HS-5 (cell line): Measurements from ENCODE around the gene SCN2B.

ENCODE experiments used
- DNase-seq: peaks from one replicate; pipeline ENCODE4 v3.0.0-alpha.2; 2012; ENCODE audit warnings: low read depth

SCN2B gene

GRCh38 chr11:118175993-118176777 lies at the start of gene SCN2B:
Gene SCN2B, minus strand, starts transcription at chr11:118176639. Its CDS starts 208 bp downstream, at chr11:118176431.
- DNase-seq, result no peak

GRCh38 chr11:118224511-118225188 lies 48.2 kb upstream of the SCN2B start, which contains the start of gene JAML:
Gene JAML, minus strand, starts transcription at chr11:118225011. Its CDS starts 10,145 bp downstream, at chr11:118214866.
- DNase-seq, result no peak

GRCh38 chr11:118223992-118224391 lies 47.6 kb upstream of the SCN2B start:
- no peak for DNase-seq

- DNase-seq, result no peak
Measured at GRCh38 chr11:118223570-118223969, 47.1 kb upstream of the SCN2B start.

DNA sequence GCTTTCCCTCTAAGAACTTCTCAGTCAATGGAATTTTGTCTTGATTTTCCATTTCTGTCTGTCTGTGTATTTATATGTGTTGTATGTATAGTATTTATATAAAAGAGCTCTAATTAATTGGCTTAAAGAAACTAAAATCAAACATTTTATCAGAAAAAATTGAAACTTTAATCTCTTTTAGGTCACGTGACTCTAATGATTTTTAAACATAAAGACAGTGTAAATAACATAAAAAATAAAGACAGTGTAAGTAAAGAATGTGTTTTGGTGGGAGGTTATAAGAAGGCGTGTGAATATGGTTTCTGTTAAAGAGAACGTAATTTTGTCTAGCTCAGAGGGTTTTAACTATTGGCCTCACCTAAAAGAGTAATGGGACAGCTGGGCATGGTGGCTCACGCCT lies 46.0 kb upstream of the SCN2B start:
- no peak for DNase-seq

DNA sequence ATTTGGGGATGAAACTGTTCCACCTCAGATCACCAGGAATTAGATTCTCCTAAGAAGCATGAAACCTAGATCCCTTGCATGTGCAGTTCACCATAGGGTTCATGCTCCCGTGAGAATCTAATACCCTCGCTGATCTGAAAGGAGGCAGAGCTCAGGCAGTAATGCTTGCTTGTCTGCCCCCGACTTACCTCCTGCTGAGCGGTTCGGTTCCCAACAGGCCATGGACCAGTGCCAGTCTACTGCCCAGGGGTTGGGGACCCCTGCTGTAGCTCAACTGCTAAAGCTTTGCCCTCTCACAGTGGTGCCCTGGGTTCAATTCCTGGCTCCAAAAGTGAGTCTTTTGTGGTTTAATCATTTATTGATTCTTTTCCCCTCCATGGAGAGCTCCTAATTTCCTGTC lies 45.0 kb upstream of the SCN2B start:
- no peak for DNase-seq

DNA sequence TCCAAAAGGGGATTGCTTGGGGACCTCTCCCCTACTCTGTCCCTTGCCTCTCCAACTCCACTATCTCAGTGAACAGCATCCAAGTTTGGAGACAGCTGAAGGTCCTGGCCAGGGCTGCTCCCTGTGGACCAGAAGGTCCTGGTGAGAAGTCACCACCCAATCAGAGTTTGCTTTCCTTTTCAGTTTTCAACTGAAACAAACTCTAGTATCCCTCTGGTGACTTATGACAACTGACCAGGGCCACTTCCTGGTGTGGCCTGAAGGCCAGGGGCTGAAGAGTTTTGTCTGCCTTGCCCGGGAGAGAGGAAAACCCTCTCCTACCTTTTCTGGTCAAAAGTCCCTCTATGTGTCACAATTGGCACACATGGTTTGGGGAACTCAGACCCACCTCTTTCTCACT lies 43.3 kb upstream of the SCN2B start:
- no peak for DNase-seq

DNA sequence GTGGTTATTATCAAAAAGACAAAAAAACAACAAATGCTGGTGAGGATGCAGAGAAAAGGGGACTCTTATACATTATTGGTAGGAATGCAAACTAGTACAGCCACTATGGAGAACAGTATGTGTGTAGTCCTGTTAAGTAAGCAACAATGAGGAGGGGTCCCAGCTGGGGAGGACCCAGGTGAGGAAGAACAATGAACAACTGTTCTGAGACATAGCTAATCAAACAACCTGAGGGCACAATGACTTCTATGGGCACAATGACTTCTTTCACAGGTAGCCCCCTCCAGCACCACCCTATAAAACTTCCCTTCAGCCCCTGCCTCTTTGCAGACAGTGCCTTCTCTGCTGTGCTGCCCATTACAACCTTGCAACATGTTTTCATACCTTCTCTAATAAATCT lies 42.8 kb upstream of the SCN2B start:
- no peak for DNase-seq

DNA sequence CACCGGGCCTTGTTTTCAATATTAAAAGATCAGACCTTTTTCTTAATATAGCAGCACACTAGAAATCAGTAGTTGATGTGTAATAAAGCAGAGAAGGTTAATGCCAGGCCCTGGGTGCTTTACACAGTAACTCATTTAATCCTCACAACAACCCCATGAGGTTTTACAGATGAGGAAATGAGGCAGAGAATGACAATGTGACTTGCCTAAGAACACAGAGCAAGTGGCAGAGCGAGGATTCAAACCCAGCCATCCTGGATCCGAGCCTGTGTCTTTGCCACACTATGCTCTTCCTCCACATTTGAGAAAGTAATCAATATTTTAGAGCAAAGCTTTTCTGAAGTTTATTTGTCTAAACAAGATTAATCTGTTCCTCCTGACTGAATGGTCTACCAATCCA lies 41.1 kb upstream of the SCN2B start:
- DNase-seq, result no peak

DNA sequence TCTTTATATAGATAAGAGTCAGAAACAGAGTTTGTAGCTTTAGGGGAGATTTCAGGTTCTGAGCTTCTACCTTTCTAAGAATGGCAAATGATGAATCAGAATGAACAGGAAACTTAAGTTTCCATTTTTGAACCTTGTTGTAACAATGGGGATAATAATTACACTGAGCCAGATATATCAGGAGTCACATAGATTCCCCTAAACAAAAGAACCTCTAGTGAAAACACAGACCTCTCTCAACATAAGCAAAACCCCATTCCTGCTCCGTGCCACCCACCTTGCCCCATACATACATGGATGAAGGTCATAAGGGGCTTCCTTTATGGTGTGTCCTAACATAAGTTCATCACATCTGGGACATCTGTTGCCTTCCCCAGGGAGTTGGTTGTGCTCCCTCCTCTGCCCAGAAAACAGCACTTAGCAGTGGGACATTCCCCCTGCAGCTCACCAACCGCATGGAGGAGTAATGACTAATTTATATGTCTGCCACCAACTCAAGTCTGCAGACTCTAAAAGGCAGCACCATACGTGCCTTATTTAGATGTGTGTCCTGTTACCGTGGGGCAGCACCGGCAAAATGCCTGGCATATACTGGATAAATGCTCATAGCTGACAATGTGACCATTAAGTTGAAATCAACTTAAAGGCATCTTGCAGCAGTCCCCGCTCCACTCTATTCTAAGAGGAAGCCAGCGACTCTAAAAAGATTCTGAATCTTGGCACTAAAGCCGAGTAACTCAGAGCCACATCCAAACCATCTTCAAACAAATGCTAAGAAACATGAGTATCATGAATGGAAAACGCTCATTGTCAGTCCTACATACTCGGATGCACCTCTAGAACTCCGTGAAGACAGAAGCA lies 40.4 kb upstream of the SCN2B start:
- DNase-seq, result no peak

DNA sequence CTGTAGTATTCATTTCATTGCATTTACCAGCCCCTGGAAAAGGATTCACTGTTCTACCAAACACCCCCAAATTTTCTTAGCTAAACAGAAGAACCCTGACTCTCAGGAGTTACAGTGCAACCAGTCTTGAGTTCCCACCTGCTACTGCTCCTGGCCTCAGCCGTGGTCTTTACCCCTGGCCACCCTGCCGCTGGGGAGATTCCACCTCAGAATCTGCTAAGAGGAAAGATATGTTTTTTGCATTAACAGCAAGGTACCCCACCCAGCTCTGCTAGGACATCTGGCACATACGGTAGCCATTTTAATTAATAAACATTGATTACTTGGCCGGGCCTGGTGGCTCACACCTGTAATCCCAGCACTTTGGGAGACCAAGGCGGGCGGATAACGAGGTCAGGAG lies 39.3 kb upstream of the SCN2B start:
- DNase-seq, result no peak

DNA sequence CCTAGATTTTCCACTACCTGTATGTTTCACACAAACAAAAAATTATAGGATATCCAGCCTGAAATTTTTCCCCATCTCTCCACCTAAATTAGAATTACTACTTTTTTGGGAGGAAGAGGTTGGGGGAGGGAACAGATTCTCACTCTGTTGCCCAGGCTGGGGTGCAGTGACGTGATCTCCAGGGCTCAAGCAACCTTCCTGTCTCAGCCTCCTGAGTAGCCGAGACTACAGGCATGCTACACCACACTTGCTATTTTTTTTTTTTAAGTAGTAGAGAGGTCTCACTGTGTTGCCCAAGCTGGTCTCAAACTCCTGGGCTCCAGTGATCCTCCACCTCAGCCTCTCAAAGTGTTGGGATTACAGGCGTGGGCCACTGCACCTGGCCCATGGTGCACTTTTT lies 38.8 kb upstream of the SCN2B start:
- DNase-seq, result no peak

GRCh38 chr11:118214210-118214914 lies 37.9 kb upstream of the SCN2B start:
- no peak for DNase-seq

- no peak for DNase-seq
Measured at GRCh38 chr11:118213781-118214180, 37.3 kb upstream of the SCN2B start.

- no peak for DNase-seq
Measured at GRCh38 chr11:118213201-118213600, 36.8 kb upstream of the SCN2B start.

DNA sequence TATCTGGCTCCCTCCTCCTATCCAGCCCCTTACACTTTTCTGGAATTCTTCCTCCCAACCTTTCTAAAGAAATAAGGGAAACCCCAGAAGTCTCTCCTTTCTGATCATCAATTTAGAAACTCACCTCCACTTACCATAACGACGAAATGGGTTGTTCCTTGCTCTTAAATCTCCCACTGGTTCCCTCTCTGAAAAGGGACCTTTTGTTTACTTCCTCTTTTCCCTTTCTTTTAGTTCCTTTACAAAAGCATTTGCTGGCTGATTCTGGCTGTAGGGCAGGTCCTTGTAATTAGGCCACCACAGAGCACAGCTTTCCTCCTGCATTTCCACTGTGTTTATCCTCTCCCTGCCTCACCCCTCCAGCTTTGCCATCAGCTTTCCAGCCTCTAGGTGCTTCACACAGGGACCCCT lies 36.3 kb upstream of the SCN2B start:
- DNase-seq, result no peak

DNA sequence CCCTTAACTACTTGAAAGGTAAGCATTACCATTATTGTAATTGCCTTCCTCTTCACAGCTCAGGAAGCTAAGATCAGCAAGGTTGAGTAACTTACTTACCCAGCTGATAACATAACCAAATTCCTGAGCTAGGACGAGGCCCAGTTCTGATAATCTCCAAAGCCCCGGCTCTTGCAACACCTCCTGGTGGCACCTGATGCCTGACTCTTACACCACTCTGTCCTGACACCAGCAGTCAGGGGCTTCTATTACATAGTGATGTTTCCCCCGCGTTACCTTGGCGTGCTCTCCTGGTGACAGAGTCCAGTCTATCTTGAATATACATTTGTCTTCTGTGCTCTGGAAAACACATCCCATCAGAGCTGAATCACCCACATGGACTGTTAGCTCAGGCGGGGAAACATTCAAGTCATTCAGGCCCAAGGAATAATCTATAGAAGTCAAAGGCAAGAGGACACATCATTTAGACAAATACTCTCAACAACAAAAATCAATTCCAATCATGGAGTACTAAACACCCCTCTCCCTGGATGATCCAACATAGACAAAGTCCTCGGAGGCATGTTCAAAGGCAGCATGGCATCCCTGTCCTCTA lies 35.8 kb upstream of the SCN2B start:
- no peak for DNase-seq

- DNase-seq, result no peak
Measured at GRCh38 chr11:118211006-118211405, 34.6 kb upstream of the SCN2B start.

- DNase-seq, result no peak
Measured at GRCh38 chr11:118210323-118210722, 33.9 kb upstream of the SCN2B start.

DNA sequence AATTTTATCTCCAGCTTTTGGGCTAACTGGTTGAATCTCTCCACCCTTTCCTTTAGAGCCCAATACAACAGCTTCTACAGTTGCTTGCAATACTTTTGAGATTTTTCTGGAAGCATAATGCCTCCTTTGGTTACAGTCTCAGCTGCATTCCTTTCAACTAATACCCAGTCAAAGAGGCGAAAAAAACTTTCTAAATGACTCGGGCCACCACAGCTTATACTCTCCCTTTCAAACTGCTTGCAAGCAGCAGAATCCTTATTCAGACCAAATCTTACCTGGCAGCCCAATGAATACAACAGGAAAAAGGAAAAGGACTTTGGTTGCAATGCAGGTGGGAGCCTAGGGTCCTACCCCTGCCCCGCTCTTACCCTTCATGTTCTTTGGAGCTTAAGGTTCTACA lies 32.6 kb upstream of the SCN2B start:
- no peak for DNase-seq

DNA sequence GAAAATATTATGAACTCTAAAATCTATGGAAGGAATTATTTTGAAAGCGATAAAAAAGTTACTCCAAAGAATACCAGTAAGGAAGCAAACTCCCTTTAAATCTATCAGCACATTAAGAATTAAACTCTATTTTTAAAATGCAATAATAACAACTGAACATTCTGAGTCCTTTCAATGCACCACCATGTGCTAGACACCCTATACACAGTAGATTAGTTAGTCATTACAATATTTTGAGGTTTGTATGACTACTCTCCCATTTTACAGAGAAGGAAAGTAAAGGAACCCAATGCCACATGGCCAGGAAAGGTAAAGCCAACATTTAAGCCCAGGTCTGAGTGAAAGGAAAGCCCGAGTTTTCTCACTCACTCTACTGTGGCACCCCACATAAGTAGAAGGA lies 30.6 kb upstream of the SCN2B start:
- no peak for DNase-seq
